Left ventricle myocardium inferior (tissue), 1 donor: ENCODE data around the gene SDR42E1. TPM values are rescaled to one million over a fixed set of nuclear protein-coding genes. Genes with fewer than 3 reads are reported as not detected.
A peak's percentile ranks its signal among the peaks of the same experiment; 100 is the strongest.

Experiments used
- DNase-seq: peaks from one replicate; pipeline ENCODE4 v3.0.0-alpha.2; 2020
- H3K27ac ChIP-seq: fragments of 200-600 bp; replicated peaks from 2 replicates; pipeline ENCODE4 v1.8.0; 2021
- H3K27me3 ChIP-seq: fragments of 200-600 bp; 2 replicates; pipeline ENCODE4 v1.8.0; 2021; ENCODE audit warnings: low read depth
- H3K36me3 ChIP-seq: fragments of 200-600 bp; 2 replicates; pipeline ENCODE4 v1.8.0; 2021
- H3K4me1 ChIP-seq: fragments of 200-600 bp; 2 replicates; pipeline ENCODE4 v1.8.0; 2021
- H3K4me3 ChIP-seq: fragments of 200-600 bp; 2 replicates; pipeline ENCODE4 v1.8.0; 2021; ENCODE audit warnings: mild to moderate bottlenecking, moderate library complexity
- H3K9me3 ChIP-seq: fragments of 200-600 bp; replicated peaks from 2 replicates; pipeline ENCODE4 v1.8.0; 2021
- intact Hi-C: fragments of 100-400 bp; cut with micrococcal nuclease; formaldehyde crosslinking; loops from one replicate; pipeline ENCODE4 v1.11.0; 2022
- long read RNA-seq: library from polyadenylated mRNA; unstranded; transcript quantifications from one replicate; pipeline ENCODE4 v2.0.0, GENCODE V29; 2021
- total RNA-seq: library from RNA; stranded (reverse); fragmentation: NEBNext Ultra II Directional; extraction: Animal tissue kit (Norgen Biotek cat#: 25700); gene quantifications from one replicate; pipeline ENCODE4 v1.2.1, GENCODE V29; 2021
- TF ChIP-seq, protein P1 (sequence below): fragments of 200-600 bp; IDR thresholded peaks from 2 replicates; pipeline ENCODE4 v1.8.0; 2021; ENCODE audit warnings: antibody characterized with exemption, mild to moderate bottlenecking, borderline replicate concordance
- donor health status: DM: no; HTN: yes; CAD: no; lungs with severe emphysema.

Gene SDR42E1, protein sequence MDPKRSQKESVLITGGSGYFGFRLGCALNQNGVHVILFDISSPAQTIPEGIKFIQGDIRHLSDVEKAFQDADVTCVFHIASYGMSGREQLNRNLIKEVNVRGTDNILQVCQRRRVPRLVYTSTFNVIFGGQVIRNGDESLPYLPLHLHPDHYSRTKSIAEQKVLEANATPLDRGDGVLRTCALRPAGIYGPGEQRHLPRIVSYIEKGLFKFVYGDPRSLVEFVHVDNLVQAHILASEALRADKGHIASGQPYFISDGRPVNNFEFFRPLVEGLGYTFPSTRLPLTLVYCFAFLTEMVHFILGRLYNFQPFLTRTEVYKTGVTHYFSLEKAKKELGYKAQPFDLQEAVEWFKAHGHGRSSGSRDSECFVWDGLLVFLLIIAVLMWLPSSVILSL
- 0.52 TPM for total RNA-seq
- long read RNA-seq: 0 reads

DNA sequence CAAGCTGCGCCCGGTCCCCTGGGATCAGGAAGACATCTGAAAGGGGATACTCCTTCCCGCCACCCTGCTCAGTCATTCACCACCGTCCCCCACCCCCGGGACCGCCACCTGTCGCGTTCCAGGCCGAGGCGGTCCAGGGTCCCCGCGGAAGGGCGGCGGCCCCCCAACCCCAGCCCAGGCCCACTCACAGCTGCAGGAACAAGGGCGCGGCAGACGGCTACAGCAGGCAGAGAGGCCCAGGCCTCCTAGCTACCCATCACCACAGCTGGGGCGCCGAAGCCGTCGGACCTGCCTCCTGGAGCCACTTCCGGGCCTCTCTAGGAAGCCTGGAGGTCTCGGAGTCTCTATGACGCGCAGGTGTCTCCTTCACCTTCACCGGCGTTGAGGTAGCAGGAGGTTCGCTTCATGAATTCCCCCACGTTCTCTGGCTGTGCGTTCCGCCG, at the start of gene SDR42E1:
SDR42E1 (minus strand) TSS at position 272 of the 443 bp plus-strand sequence. CDS start 10,612 bp downstream, outside the sequence.
- H3K27ac ChIP-seq: no peak within 1 kb of the TSS
- no peak for DNase-seq
- H3K36me3 ChIP-seq: no peaks in the 10 kb centered on the region
- peak within 1 kb of the TSS; percentile 60 for H3K4me3 ChIP-seq
- intact Hi-C loops: no loop called here
- H3K27me3 ChIP-seq: peaks cover 40% of the 10 kb centered on the region
- TF ChIP-seq, protein P1, sequence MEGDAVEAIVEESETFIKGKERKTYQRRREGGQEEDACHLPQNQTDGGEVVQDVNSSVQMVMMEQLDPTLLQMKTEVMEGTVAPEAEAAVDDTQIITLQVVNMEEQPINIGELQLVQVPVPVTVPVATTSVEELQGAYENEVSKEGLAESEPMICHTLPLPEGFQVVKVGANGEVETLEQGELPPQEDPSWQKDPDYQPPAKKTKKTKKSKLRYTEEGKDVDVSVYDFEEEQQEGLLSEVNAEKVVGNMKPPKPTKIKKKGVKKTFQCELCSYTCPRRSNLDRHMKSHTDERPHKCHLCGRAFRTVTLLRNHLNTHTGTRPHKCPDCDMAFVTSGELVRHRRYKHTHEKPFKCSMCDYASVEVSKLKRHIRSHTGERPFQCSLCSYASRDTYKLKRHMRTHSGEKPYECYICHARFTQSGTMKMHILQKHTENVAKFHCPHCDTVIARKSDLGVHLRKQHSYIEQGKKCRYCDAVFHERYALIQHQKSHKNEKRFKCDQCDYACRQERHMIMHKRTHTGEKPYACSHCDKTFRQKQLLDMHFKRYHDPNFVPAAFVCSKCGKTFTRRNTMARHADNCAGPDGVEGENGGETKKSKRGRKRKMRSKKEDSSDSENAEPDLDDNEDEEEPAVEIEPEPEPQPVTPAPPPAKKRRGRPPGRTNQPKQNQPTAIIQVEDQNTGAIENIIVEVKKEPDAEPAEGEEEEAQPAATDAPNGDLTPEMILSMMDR: no peak
- H3K9me3 ChIP-seq: peaks cover 39% of the 10 kb centered on the region
- peaks cover 6% of the 10 kb centered on the region for H3K4me1 ChIP-seq

DNA sequence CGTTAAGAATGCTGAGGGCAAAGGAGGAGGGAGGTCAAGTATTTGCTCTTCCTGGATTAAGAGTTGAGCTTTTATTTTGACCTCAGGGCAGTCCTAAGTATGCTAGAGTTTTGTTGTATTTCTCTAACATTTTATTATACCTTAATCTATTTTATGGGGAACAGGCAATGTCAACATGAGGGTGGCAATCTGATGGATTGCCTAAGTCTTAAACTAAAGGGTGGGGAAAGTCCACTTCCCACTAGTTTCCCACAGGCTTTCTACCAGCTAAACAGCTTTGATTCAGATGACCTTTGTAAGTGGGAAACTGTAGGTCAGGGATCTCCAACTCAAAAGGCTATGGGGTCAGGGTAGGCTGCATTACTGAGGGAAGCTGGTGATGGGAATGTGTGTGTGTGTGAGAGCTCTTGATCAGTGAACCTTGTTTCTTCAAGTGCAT, 48.7 kb upstream of the SDR42E1 start:
- H3K36me3 ChIP-seq: no peaks in the 10 kb centered on the region
- TF ChIP-seq, protein P1: no peak
- no peaks in the 10 kb centered on the region for H3K4me1 ChIP-seq
- H3K27ac ChIP-seq: no peak overlapping the region
- H3K27me3 ChIP-seq: peaks cover 37% of the 10 kb centered on the region
- DNase-seq: no peak
- H3K4me3 ChIP-seq: no peak overlapping the region
- intact Hi-C loops: no loop called here
- H3K9me3 ChIP-seq: peaks cover 3% of the 10 kb centered on the region

DNA sequence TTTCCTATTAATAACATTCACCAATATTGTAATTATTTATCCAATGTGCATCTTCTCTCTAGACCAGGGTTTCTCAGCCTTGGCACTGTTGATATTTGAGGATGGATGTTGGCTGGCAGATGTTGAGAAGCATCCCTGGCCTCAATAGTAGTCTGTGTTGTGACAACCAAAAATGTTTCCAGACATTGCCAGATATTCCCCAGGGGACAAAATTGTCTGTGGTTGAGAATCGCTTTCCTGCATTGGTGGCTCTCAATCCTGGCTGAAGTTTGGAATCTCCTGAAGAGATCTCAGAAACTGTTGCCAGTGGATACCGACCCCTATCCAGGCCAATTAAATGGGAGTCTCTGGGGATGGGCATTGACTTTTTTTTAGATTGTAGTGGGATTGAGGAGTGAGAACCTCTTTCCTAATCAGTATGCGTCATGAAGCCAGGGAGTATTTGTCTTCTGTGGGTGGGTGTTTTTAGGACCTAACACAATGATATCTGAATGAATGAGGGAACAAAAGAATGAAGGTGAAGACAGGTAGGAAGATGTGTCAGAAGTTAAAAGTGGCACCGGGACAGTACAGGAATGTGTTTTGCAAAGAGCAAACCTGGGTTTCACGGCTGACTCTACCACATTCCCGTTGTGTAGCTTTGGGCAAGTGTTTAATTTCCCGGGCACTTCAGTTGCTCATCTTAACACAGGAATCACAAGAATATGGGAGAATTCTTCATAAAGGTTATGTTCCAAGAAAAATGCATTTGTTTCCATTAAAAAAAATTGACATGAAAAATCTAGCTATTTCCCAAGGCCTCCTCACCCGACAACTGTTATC, 48.1 kb upstream of the SDR42E1 start:
- no peaks in the 10 kb centered on the region for H3K36me3 ChIP-seq
- H3K27me3 ChIP-seq: peaks cover 40% of the 10 kb centered on the region
- DNase-seq: no peak
- H3K4me1 ChIP-seq: no peaks in the 10 kb centered on the region
- H3K4me3 ChIP-seq: no peak overlapping the region
- intact Hi-C loops: no loop called here
- H3K27ac ChIP-seq: no peak overlapping the region
- no peaks in the 10 kb centered on the region for H3K9me3 ChIP-seq
- TF ChIP-seq, protein P1: no peak

DNA sequence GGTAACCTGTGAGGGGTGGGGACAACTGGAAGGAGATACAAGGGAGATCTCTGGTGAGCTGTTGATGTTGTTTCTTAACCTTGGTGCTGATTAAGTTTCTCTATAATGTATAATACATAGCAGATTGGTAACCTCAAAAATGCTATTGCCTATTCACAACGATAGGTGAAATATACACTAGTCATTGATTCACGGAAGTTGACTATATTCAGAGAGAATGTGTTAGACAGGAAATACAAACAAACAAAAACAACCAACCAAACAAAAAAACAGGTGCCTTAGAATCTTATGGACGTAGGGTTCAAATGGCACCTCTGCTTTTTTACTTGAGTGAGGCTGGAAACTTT, 45.3 kb upstream of the SDR42E1 start:
- no peaks in the 10 kb centered on the region for H3K36me3 ChIP-seq
- TF ChIP-seq, protein P1: no peak
- no peaks in the 10 kb centered on the region for H3K9me3 ChIP-seq
- intact Hi-C loops: no loop called here
- H3K4me1 ChIP-seq: no peaks in the 10 kb centered on the region
- no peak overlapping the region for H3K27ac ChIP-seq
- H3K4me3 ChIP-seq: no peak overlapping the region
- no peak for DNase-seq
- peaks cover 42% of the 10 kb centered on the region for H3K27me3 ChIP-seq

DNA sequence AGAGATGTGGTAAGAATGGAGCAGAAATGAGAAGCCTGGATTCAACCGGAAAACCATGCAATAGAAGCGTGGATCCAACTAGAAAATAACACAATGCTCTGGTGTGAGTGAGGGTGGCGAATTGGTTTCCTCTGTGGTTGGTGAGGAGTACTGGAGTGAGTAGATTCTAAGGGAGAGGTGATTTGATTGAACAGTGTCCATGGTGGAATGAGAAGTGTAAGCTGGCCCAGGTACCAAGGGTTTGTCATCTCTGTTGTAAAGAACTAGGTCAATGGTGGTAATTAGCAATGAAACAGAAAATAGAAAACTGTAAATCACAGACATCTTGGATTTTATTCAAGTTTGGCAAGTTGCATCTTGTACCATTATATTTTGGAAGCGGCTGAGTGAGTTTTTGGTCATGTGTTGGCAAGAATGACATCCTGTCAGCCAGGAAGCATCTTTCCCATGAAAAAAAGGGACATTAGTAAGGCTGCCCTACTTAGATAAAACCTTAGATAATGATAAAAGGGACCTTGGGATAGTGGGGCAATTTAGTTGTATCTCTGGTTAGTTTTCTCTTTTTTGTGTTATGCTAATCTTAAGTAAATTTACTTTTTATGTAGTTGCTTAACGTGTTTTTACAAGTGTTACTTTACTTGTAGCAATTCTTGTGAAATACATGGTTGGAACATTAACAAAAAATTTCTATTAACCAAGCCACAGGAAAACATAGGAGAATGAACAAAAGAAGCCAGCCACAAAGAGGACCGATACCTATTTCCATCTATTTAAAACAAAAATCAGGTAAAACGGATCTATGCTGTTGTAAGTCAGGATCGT, 44.7 kb upstream of the SDR42E1 start:
- H3K27me3 ChIP-seq: peaks cover 44% of the 10 kb centered on the region
- no peak for DNase-seq
- intact Hi-C loops: no loop called here
- H3K36me3 ChIP-seq: no peaks in the 10 kb centered on the region
- H3K4me1 ChIP-seq: no peaks in the 10 kb centered on the region
- no peak overlapping the region for H3K27ac ChIP-seq
- TF ChIP-seq, protein P1: no peak
- H3K9me3 ChIP-seq: no peaks in the 10 kb centered on the region
- H3K4me3 ChIP-seq: no peak overlapping the region
